ENCODE measurements around the gene ITPR2.
"Not testable (repeated sequence)": the region's sequence is repeated elsewhere in the genome, so short reads cannot be mapped to it uniquely, and the experiment has no call there.

ITPR2 gene

GRCh38 chr12:26750531-26751175, 82.3 kb downstream of the ITPR2 start:
- DNase-seq, result no peak

- no peak for DNase-seq
These were observed 83.2 kb downstream of the ITPR2 start for GRCh38 chr12:26749781-26750180.

GRCh38 chr12:26748741-26749431, 84.1 kb downstream of the ITPR2 start:
- no peak for DNase-seq

- no peak for DNase-seq
These were observed 84.6 kb downstream of the ITPR2 start for GRCh38 chr12:26748412-26748740.

GRCh38 chr12:26746121-26746714, 86.8 kb downstream of the ITPR2 start:
- no peak for DNase-seq

- DNase-seq, result no peak
These were observed 88.1 kb downstream of the ITPR2 start for GRCh38 chr12:26744697-26745440.

- no peak for DNase-seq
These were observed 88.9 kb downstream of the ITPR2 start for GRCh38 chr12:26744042-26744626.

- no peak for DNase-seq
These were observed 91.3 kb downstream of the ITPR2 start for GRCh38 chr12:26741584-26742227.

- DNase-seq, result no peak
These were observed 92.0 kb downstream of the ITPR2 start for GRCh38 chr12:26740991-26741390.

- DNase-seq, result no peak
These were observed 92.6 kb downstream of the ITPR2 start for GRCh38 chr12:26740348-26740747.

- DNase-seq, result no peak
These were observed 95.4 kb downstream of the ITPR2 start for GRCh38 chr12:26737487-26738030.

- DNase-seq, result no peak
These were observed 96.2 kb downstream of the ITPR2 start for GRCh38 chr12:26736563-26737486.

- no peak for DNase-seq
These were observed 97.8 kb downstream of the ITPR2 start for GRCh38 chr12:26735249-26735639.

- DNase-seq, result no peak
These were observed 98.3 kb downstream of the ITPR2 start for GRCh38 chr12:26734510-26735248.

GRCh38 chr12:26732005-26732908, 100.7 kb downstream of the ITPR2 start:
- DNase-seq, result peak; percentile 4

- DNase-seq, result no peak
These were observed 102.3 kb downstream of the ITPR2 start for GRCh38 chr12:26730481-26731350.

GRCh38 chr12:26729137-26729671, 103.8 kb downstream of the ITPR2 start:
- not testable (repeated sequence) for DNase-seq
